GM18505 (cell line): ENCODE measurements around the gene ZBTB42.

Source experiments
- ATAC-seq: cut with Tn5 transposase; IDR thresholded peaks from one replicate; pipeline ENCODE4 v1.9.1; 2021; ENCODE audit not compliant: unreplicated experiment
- POLR2A ChIP-seq: IDR thresholded peaks from 4 replicates; pipeline ENCODE4 v1.6.1; 2011; ENCODE audit warnings: borderline replicate concordance; ENCODE audit not compliant: insufficient read depth, insufficient read length; ENCODE audit errors: extremely low read depth

Gene ZBTB42

GRCh38 chr14:104773505-104774452 lies 27.1 kb upstream of the ZBTB42 start:
- no peak for TF ChIP-seq POLR2A
- ATAC-seq: no peak

DNA sequence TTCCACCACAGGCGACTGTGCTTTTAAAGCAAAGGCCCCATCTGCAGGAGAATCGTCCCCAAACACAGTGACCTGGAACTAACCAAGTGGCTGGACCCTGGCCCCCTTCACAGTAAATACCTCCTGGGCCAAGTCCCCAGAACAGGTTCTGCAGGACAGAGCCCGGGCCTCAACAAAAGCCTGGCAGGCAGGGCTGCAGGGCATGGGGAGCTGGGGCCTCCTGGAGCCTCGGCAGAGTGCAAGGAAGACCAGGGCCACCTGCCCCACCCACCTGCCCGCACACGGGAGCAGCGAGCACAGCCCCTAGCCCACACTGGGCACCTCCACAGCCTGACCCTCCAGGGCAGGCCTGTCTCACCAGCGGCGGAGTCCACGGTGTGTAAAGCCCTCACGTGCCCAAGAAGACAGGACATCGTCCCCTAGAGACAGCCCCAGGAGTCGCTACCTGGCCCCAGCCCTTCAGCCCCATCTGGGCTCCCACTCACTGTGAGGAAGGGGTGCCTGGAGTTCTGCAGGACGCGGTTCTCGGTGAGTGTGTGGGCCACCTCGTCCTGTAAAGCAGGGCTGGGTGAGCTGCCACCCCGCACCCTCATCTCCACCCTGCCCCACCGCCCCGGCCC lies 26.3 kb upstream of the ZBTB42 start:
- ATAC-seq: no peak
- peak; percentile 21 for TF ChIP-seq POLR2A

GRCh38 chr14:104775073-104775489 lies 25.8 kb upstream of the ZBTB42 start:
- no peak for ATAC-seq
- TF ChIP-seq POLR2A: no peak

- no peak for ATAC-seq
- TF ChIP-seq POLR2A: no peak
These were observed 24.4 kb upstream of the ZBTB42 start for GRCh38 chr14:104776481-104776880.

DNA sequence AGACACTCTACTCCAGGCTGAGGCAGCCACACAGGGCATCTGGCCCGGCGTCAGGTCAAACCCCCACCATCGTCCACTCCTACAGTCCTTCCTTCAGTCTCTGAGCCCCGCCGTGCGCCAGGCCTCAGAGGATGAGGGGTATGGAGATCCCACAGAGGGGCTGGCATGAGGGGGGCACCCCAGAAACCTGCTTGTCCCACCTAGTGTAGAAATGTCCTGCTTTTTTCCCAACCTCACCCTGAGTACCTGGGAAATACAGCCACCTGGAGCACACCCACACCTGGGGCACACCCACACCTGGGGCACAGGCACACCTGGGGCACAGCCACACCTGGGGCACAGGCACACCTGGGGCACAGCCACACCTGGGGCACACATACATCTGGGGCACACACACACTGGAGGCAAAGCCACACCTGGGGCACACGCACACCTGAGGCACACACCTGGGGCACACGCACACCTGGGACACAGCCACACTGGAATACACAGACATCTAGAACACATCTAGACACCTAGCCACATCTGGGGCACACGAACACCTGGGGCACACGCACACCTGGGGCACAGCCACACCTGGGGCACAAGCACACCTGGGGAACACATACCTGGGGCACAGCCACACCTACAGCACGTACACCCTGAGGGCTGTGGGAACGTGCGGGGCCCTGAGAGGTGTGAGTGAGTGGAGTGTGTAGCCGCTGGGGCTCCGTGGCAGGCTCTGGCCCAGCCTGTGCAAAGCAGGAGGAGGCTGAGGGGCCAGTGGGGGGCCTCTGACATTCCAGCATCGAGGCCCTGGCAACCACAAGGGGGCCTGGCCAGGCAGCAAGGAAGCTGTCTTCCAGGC lies 23.7 kb upstream of the ZBTB42 start:
- TF ChIP-seq POLR2A: no peak
- ATAC-seq: no peak

- TF ChIP-seq POLR2A: no peak
- ATAC-seq: no peak
These were observed 23.1 kb upstream of the ZBTB42 start for GRCh38 chr14:104777808-104778249.

- no peak for ATAC-seq
- TF ChIP-seq POLR2A: no peak
These were observed 22.1 kb upstream of the ZBTB42 start for GRCh38 chr14:104778694-104779331.

DNA sequence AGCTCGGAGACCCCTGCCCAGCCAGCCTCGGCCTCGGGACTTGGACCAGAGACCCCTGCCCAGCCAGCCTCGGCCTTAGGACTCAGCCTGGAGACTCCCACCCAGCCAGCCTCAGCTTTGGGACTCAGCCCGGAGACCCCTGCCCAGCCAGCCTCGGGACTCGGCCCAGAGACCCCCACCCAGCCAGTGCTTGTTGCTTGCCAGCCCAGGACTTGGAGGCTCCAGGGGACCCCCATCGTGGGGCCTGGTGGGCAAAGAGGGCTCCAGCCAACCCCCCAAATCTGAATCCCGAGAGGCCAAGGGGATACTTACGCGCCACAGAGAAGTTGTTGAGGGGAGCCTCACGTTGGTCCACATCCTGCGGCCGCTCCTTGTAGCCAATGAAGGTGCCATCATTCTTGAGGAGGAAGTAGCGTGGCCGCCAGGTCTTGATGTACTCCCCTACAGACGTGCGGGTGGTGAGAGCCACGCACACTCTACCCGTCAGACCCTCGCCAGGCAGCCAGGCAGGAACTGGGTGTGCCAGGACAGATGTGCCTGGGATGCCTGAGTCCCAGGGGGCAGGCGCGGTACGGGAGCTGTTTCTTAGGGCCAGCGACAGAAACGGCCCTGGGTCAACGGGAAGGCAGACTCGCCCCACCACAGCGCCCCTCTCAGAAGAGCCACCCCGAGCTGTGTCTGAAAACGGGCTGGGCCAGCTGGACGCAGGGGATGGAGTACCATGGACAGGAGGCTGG lies 21.0 kb upstream of the ZBTB42 start:
- TF ChIP-seq POLR2A: no peak
- ATAC-seq: no peak

GRCh38 chr14:104780513-104781030 lies 20.3 kb upstream of the ZBTB42 start:
- ATAC-seq: no peak
- TF ChIP-seq POLR2A: no peak

GRCh38 chr14:104781271-104782077 lies 19.4 kb upstream of the ZBTB42 start:
- no peak for ATAC-seq
- TF ChIP-seq POLR2A: no peak

DNA sequence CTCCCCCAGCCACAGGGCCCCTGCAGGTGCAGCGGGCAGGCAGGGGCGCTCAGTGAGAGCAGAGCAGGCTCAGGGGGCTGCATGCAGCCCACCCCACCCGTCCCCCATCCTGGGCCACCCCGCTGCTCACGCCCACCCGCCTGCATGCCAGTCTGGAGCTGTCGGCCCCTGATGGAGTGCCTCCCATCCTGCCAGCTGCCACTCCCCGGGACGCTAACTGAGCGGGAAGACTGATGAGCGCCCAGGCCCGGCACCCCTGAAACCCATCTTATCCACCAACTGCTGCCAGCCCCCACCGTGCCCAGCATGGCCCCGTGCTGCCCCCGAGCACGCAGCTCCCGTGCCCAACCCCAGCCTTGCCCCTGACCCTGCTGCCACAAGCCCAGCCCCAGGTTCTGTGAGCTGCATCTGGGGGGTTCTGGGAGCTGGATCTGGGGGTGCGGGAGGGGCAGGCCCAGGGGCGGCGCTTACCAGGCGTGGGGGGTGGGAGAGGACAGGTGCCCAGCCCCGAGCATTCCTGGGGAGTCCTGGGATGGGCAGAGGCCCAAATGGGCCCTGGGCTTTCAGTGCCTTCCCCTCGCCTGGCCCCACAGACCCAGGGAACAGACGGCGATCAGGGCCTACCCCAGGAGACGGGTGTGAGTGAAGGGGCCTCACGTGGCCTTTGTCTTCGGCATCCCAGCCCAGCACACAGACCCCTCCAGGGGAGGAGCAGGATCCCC lies 18.7 kb upstream of the ZBTB42 start:
- no peak for ATAC-seq
- TF ChIP-seq POLR2A: no peak
